DND-41 (cell line): ENCODE measurements around the gene CARF.

Source experiments
- EZH2 ChIP-seq: IDR thresholded peaks from 3 replicates; pipeline ENCODE4 v1.6.1; 2012; ENCODE audit warnings: borderline replicate concordance, low read depth, mild to moderate bottlenecking, moderate library complexity, low read length, inconsistent platforms; ENCODE audit not compliant: severe bottlenecking
- TF ChIP-seq, protein P1 (sequence below): IDR thresholded peaks from 2 replicates; pipeline ENCODE4 v1.5.1; 2012; ENCODE audit warnings: borderline replicate concordance, low read length, moderate library complexity, mild to moderate bottlenecking; ENCODE audit not compliant: poor library complexity, severe bottlenecking; ENCODE audit errors: extremely low read depth

GRCh38 chr2:202941771-202942170, 29.7 kb downstream of the CARF start:
- TF ChIP-seq, protein P1, sequence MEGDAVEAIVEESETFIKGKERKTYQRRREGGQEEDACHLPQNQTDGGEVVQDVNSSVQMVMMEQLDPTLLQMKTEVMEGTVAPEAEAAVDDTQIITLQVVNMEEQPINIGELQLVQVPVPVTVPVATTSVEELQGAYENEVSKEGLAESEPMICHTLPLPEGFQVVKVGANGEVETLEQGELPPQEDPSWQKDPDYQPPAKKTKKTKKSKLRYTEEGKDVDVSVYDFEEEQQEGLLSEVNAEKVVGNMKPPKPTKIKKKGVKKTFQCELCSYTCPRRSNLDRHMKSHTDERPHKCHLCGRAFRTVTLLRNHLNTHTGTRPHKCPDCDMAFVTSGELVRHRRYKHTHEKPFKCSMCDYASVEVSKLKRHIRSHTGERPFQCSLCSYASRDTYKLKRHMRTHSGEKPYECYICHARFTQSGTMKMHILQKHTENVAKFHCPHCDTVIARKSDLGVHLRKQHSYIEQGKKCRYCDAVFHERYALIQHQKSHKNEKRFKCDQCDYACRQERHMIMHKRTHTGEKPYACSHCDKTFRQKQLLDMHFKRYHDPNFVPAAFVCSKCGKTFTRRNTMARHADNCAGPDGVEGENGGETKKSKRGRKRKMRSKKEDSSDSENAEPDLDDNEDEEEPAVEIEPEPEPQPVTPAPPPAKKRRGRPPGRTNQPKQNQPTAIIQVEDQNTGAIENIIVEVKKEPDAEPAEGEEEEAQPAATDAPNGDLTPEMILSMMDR: no peak
- TF ChIP-seq EZH2: no peak
